Measurements from ENCODE around the gene RHO.

The RHO gene

GRCh38 chr3:129531699-129532098, 3.3 kb downstream of the RHO start:
- Histone ChIP-seq H4K20me1 (ENCODE audit: insufficient read depth, low read length) (no peaks in the 10 kb centered on the region), H3K27me3 (replicated peaks; ENCODE audit: insufficient read depth, low read length) (no peaks in the 10 kb centered on the region), H3K4me1 (ENCODE audit: low read length) (peaks cover 6% of the 10 kb centered on the region; the same call in 1 of the 2 replicates), H3K9me3 (replicated peaks; ENCODE audit: insufficient read depth, low read length) (no peaks in the 10 kb centered on the region), H2AFZ (ENCODE audit: low read length) (no peak overlapping the region), H3K36me3 (replicated peaks; ENCODE audit: insufficient read depth, low read length) (no peaks in the 10 kb centered on the region), H3K4me3 (ENCODE audit: low read length) (no peak overlapping the region), H3K79me2 (ENCODE audit: low read length) (no peaks in the 10 kb centered on the region), H3K4me2 (ENCODE audit: low read depth, low read length) (no peak overlapping the region), H3K9me2 (replicated peaks; ENCODE audit: insufficient read depth, low read length) (no peaks in the 10 kb centered on the region), H3K27ac (ENCODE audit: low read length) (no peak overlapping the region), H3F3A (ENCODE audit: insufficient read depth, low read length) (no peaks in the 10 kb centered on the region), H3K9ac (ENCODE audit: low read length) (no peak overlapping the region)
- DNase-seq = no peak
- no peak for TF ChIP-seq CTCF (IDR thresholded peaks at IDR 0.05; ENCODE audit: low read length)

GRCh38 chr3:129532261-129532660, 3.8 kb downstream of the RHO start:
- H3K27me3 ChIP-seq (replicated peaks; ENCODE audit: insufficient read depth, low read length) = no peaks in the 10 kb centered on the region
- no peaks in the 10 kb centered on the region for H3K9me3 ChIP-seq (replicated peaks; ENCODE audit: insufficient read depth, low read length)
- no peaks in the 10 kb centered on the region for H3K79me2 ChIP-seq (ENCODE audit: low read length)
- peaks cover 6% of the 10 kb centered on the region; the same call in 1 of the 2 replicates for H3K4me1 ChIP-seq (ENCODE audit: low read length)
- DNase-seq = no peak
- no peak overlapping the region for H3K4me3 ChIP-seq (ENCODE audit: low read length)
- no peaks in the 10 kb centered on the region for H3K36me3 ChIP-seq (replicated peaks; ENCODE audit: insufficient read depth, low read length)
- H2AFZ ChIP-seq (ENCODE audit: low read length) = no peak overlapping the region
- no peak overlapping the region for H3K4me2 ChIP-seq (ENCODE audit: low read depth, low read length)
- H3K27ac ChIP-seq (ENCODE audit: low read length) = no peak overlapping the region
- TF ChIP-seq CTCF (IDR thresholded peaks at IDR 0.05; ENCODE audit: low read length) (no peak), EZH2phosphoT487 (IDR thresholded peaks at IDR 0.05; ENCODE audit: low read length) (no peak), EZH2 (optimal IDR thresholded peaks at IDR 0.05; ENCODE audit: low read depth, low read length) (no peak)
- no peaks in the 10 kb centered on the region for H3F3A ChIP-seq (ENCODE audit: insufficient read depth, low read length)
- H3K9ac ChIP-seq (ENCODE audit: low read length) = no peak overlapping the region
- H4K20me1 ChIP-seq (ENCODE audit: insufficient read depth, low read length) = no peaks in the 10 kb centered on the region
- H3K9me2 ChIP-seq (replicated peaks; ENCODE audit: insufficient read depth, low read length) = no peaks in the 10 kb centered on the region

GRCh38 chr3:129533406-129533805, 5.0 kb downstream of the RHO start:
- no peak overlapping the region for H3K4me2 ChIP-seq (ENCODE audit: low read depth, low read length)
- TF ChIP-seq EZH2phosphoT487 (IDR thresholded peaks at IDR 0.05; ENCODE audit: low read length) (no peak), EZH2 (optimal IDR thresholded peaks at IDR 0.05; ENCODE audit: low read depth, low read length) (no peak), CTCF (IDR thresholded peaks at IDR 0.05; ENCODE audit: low read length) (no peak)
- H3K9me3 ChIP-seq (replicated peaks; ENCODE audit: insufficient read depth, low read length) = no peaks in the 10 kb centered on the region
- no peaks in the 10 kb centered on the region for H3K36me3 ChIP-seq (replicated peaks; ENCODE audit: insufficient read depth, low read length)
- DNase-seq = no peak
- no peak overlapping the region for H2AFZ ChIP-seq (ENCODE audit: low read length)
- H3K9me2 ChIP-seq (replicated peaks; ENCODE audit: insufficient read depth, low read length) = no peaks in the 10 kb centered on the region
- peaks cover 6% of the 10 kb centered on the region; the same call in 1 of the 2 replicates for H3K4me1 ChIP-seq (ENCODE audit: low read length)
- H3K27me3 ChIP-seq (replicated peaks; ENCODE audit: insufficient read depth, low read length) = no peaks in the 10 kb centered on the region
- H4K20me1 ChIP-seq (ENCODE audit: insufficient read depth, low read length) = no peaks in the 10 kb centered on the region
- no peak overlapping the region for H3K4me3 ChIP-seq (ENCODE audit: low read length)
- H3K9ac ChIP-seq (ENCODE audit: low read length) = no peak overlapping the region
- H3K27ac ChIP-seq (ENCODE audit: low read length) = no peak overlapping the region
- no peaks in the 10 kb centered on the region for H3F3A ChIP-seq (ENCODE audit: insufficient read depth, low read length)
- H3K79me2 ChIP-seq (ENCODE audit: low read length) = no peaks in the 10 kb centered on the region

Measured in MM.1S (cell line).